Coronary artery (tissue), 2 donors: Measurements from ENCODE around the gene NTPCR.
"Not testable (repeated sequence)": the region's sequence is repeated elsewhere in the genome, so short reads cannot be mapped to it uniquely, and the experiment has no call there.

Experiments used
- DNase-seq: peaks from one replicate; pipeline ENCODE4 v3.0.0-alpha.2; 2017; ENCODE audit warnings: low spot score
- H3K27ac ChIP-seq, 2 donors: fragments of 200-600 bp; sonication (generic); one replicate each; pipeline ENCODE4 v1.5.1; 2016 to 2019
- H3K4me3 ChIP-seq: fragments of 200-600 bp; sonication (generic); 2 replicates; pipeline ENCODE4 v1.5.1; 2016; ENCODE audit warnings: mild to moderate bottlenecking, moderate library complexity
- TF ChIP-seq, protein P1 (sequence below): fragments of 200-600 bp; sonication (generic); IDR thresholded peaks from one replicate; pipeline ENCODE4 v1.5.1; 2019; ENCODE audit warnings: antibody characterized with exemption

NTPCR gene

DNA sequence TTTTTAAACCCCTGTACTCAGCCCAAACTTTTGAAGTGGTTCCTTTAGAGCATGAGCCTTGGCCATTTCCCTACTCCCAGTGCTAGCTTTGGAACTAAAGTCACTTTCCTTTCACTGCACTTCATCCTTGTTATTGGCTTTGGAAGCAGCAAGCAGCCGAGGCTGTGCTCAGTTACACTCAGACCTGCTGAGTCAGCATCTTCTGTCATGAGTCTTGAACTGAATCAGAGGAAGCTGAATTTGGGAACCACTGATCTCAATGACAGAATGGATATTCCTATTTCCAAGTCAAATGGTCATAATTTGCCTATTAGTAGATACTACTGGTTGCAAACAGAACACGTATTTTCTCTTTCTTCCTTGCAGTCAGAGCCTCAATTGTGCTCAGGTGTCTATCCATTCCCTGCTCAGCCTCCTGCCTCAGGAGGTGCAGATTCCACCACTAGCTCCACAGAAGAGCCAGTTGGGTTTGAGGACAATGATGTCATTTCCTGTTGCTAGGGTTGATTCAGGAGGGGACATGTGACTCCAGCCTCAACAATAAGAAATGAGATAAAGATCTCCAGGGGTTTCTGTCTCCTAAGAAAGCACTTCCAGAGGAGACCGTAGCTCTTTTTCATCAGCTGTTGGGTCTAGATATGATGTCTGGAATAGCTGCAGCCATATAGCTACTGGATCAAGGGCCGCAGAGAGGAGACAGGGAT, 44.9 kb upstream of the NTPCR start:
- Histone ChIP-seq H3K4me3 (no peak overlapping the region), H3K27ac (no peak overlapping the region)
- TF ChIP-seq, protein P1, sequence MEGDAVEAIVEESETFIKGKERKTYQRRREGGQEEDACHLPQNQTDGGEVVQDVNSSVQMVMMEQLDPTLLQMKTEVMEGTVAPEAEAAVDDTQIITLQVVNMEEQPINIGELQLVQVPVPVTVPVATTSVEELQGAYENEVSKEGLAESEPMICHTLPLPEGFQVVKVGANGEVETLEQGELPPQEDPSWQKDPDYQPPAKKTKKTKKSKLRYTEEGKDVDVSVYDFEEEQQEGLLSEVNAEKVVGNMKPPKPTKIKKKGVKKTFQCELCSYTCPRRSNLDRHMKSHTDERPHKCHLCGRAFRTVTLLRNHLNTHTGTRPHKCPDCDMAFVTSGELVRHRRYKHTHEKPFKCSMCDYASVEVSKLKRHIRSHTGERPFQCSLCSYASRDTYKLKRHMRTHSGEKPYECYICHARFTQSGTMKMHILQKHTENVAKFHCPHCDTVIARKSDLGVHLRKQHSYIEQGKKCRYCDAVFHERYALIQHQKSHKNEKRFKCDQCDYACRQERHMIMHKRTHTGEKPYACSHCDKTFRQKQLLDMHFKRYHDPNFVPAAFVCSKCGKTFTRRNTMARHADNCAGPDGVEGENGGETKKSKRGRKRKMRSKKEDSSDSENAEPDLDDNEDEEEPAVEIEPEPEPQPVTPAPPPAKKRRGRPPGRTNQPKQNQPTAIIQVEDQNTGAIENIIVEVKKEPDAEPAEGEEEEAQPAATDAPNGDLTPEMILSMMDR: no peak
- DNase-seq: no peak

DNA sequence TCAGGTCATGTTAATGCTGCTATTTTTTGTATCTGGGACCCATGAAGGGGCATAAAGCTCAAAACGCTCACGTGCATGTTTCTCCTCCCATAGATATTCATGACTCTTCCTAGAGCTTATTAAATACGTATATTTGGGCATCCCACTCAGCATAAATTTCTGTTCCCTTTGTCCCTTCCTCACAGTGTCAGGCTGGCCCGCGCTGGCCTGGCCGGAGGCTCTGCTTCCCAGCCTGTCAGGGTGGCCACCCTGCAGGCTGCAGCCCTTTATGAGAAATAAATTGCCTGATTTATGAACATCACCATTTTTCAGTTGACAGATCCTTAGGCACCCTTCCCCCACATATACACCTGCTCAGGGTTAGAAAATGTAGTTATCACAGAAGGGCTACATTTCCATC, 44.0 kb upstream of the NTPCR start:
- TF ChIP-seq, protein P1: no peak
- Histone ChIP-seq H3K27ac (no peak overlapping the region), H3K4me3 (no peak overlapping the region)
- no peak for DNase-seq

DNA sequence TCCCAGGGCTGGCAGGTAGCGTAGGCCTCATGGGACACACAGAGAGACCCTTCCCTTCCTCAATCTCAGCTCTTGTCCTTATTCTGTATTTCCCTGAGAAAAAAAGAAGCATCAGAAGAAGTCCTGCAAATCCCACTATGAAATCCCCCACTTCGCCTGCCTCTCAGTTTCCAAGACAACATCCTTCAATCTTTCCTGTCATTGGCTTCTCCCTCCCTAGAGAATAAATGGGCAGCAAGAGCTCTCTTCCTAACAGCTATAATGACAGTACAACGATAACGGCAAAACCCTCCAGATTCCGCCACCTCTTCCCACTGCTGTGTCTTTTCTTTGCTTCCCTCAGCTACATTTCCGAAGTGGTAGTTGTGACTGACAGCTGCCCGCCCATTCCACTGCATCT, 41.6 kb upstream of the NTPCR start:
- Histone ChIP-seq H3K4me3 (no peak overlapping the region), H3K27ac (no peak overlapping the region)
- DNase-seq: no peak
- TF ChIP-seq, protein P1: no peak

DNA sequence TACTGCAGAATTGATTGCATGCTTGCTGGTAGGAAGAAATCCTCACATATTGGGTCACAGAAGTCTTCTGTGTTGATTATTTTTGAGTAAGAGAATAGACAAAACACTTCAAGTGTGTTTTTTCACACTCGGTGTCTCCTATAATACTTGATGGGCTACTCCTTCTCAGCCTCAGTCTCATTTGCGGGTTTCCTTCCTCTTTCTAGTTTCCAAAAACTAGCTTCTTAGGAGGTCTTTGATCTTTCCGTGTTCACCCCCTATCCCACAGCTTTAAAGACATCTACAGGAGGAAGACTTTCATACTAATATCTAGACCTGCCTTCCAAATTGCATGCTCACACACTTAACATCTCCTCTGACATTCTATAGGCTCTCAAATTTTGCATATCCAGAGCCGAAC, 40.7 kb upstream of the NTPCR start:
- no peak for DNase-seq
- Histone ChIP-seq H3K4me3 (no peak overlapping the region), H3K27ac (no peak overlapping the region)
- TF ChIP-seq, protein P1: no peak

DNA sequence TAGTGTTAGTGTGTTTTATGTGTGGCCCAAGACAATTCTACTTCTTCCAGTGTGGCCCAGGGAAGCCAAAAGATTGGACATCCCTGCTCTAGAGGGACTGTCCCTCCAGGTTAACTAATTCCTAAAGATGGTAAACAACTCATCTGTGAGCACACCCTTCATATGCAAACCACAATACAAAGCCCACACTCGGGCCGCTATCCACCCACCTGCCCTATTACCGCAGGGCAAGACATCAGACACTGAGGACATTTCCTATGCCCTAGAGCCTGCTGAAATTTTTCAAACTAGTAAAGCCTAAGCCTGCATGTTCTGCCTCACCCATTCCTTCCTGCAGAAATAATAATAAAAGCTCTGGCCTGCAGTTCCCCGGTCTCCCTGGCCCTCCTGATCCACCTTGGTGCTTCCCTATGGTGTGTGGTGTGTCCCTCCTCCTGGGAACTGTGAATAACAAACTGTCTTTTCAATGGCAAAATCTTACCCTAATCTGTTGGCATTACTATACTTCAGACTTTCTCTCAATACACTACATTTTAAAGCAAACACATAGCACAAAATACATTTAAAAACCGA, 39.3 kb upstream of the NTPCR start:
- Histone ChIP-seq H3K4me3 (no peak overlapping the region), H3K27ac (no peak overlapping the region)
- TF ChIP-seq, protein P1: no peak
- no peak for DNase-seq

DNA sequence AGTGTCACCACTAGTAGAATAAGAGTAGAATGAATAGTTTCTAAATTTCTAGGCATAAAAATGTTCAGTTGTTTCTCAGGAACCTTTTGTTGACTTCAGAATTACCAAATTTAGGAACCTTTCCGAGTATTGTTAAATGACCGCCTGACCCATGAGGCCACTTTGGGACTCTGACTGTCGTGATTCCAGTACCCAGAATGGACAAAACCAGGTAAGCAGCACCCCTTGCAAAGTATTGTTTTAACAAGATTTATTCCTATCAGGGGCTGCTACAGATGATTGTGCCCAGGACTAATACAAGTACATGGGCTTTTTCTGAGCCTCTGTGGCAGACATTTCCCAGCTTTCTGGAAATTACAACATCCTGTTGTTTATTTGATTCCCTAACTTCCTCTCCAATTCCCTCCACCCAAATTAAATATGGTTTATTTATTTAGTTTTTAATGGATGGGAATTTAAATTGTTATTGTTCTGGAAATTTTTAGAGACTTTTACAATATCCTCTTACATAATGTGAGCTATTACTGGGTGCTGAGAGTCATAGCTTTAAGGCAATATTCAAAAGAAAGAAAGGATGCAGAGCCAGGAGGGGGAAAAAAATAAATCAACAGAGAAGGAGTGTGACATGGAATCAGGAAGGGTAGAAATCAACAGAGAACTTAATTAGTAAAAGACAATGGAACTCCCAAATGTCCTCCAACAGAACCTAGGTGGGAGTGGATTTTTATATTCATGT, 37.4 kb upstream of the NTPCR start:
- no peak for DNase-seq
- H3K4me3 ChIP-seq: no peak overlapping the region
- TF ChIP-seq, protein P1: no peak
- no peak overlapping the region for H3K27ac ChIP-seq

DNA sequence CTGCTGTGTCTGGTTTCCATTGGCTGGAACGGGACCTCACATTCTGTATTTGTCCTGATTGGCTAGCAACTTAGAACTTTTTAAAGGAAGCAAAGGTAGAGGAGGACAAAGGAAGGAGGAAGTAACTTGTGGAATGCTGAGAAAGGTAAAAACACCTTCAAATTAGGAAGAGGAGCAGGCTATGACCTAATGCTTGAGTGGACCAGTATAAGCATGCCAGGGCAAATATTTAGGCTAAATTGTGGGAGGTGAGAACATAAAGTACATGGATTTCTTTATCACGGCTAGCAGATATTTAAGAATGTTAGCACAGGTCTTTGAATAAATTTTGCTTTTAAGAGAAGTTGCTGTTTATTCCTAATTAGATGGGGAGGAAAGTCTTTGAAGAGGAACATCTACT, 36.1 kb upstream of the NTPCR start:
- H3K27ac ChIP-seq, H3K4me3 ChIP-seq, DNase-seq: not testable (repeated sequence)
